GM18505 (cell line): Measurements from ENCODE around the gene KIF21B.
A peak's percentile ranks its signal among the peaks of the same experiment; 100 is the strongest.
"Not testable (repeated sequence)": the region's sequence is repeated elsewhere in the genome, so short reads cannot be mapped to it uniquely, and the experiment has no call there.

ENCODE experiments used
- ATAC-seq: cut with Tn5 transposase; IDR thresholded peaks from one replicate; pipeline ENCODE4 v1.9.1; 2021; ENCODE audit not compliant: unreplicated experiment
- POLR2A ChIP-seq: IDR thresholded peaks from 4 replicates; pipeline ENCODE4 v1.6.1; 2011; ENCODE audit warnings: borderline replicate concordance; ENCODE audit not compliant: insufficient read depth, insufficient read length; ENCODE audit errors: extremely low read depth

Gene KIF21B

DNA sequence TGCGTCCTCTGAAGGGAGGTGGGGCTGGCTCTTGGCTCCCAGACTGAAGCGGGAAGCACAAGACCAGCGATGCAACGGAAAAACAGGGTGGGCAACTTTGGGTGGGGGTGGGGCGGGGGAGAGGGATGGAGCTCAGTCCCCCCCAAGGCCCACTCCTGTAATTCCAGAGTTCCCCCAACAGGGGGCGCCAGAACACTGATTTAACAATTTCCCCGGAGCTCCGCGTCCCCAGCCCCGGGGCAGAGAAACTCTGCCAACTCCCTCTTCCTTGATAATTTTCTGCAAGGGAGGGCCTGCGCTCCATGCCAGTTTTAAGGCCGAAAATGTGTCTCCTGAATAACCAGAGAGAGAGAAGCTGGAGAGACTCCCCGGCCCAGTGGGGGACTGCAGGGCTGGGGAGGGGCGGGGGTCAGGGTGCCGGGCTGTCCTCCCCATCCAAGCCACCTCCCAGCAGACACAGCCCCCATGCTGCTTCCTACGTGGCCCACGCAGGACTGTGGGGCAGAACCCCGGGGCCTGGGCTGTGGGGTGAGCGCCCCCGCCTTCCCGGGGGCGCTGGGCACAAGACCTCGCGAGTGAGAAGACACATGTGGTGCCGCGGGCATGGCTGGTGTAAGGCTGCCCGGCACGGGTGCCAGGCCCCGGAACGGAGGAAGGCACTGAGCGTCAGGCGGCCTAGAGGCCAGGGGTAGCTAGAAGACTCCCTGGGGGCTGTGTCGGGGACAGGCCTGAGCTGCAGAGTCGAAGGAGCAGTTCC lies 51.4 kb downstream of the KIF21B start:
- ATAC-seq = no peak
- no peak for TF ChIP-seq POLR2A

DNA sequence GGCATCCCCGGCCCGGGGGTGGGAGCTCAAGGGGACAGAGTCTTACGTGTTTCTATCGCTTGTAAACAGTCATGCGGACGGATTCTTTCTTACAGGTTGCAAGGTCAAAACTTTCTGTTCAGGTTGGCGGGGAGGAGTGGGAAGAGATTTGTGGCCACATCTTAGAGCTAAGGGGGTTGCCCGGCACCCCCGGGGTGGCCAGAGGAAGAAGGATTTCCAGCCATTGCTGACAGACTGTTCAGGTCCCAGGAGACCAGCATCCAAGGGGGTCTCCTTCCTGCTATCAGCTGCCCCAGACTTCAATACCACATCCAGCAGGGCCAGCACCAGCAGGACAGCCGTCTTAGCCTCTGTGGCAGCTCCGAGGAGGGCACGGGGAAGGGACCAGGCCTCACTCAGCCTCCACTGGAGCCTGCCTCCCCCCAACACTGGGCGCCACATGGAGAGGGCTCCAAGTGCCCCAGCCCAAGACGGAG lies 52.0 kb downstream of the KIF21B start:
- no peak for ATAC-seq

DNA sequence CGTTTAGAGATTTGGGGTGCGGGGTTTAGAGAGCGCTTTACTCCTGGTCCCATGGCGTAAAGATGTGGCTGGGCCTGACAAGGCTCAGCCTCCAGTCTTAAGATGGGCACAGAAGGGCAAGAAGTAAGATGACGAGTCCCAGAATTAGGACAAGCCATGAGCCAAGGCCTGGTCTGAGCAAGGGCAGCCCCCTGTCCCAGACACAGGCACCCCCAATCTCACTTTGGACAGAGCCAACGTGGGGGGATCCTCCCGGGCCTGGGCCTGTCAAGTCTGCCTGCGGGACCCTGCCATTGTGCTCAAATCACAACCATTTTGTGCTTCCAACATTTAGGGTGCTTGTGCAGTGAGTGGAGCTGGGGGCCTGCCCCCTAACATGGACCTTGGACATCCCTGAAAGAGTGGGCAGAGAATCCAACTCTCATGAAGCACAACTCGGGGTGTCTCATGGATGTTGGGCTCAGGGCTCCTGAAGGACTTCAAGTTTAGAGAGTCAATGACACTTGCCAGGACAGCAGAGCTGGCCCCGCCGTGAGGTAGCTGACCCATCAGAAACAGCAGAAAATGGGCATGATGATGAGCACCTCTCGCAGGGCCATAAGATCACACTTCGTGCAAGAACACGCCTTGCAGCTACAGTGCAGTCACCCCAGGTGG lies 52.6 kb downstream of the KIF21B start:
- ATAC-seq = no peak
- TF ChIP-seq POLR2A = no peak

More for the DNA sequence above, 52.0 kb downstream of the KIF21B start:
- TF ChIP-seq POLR2A = no peak

DNA sequence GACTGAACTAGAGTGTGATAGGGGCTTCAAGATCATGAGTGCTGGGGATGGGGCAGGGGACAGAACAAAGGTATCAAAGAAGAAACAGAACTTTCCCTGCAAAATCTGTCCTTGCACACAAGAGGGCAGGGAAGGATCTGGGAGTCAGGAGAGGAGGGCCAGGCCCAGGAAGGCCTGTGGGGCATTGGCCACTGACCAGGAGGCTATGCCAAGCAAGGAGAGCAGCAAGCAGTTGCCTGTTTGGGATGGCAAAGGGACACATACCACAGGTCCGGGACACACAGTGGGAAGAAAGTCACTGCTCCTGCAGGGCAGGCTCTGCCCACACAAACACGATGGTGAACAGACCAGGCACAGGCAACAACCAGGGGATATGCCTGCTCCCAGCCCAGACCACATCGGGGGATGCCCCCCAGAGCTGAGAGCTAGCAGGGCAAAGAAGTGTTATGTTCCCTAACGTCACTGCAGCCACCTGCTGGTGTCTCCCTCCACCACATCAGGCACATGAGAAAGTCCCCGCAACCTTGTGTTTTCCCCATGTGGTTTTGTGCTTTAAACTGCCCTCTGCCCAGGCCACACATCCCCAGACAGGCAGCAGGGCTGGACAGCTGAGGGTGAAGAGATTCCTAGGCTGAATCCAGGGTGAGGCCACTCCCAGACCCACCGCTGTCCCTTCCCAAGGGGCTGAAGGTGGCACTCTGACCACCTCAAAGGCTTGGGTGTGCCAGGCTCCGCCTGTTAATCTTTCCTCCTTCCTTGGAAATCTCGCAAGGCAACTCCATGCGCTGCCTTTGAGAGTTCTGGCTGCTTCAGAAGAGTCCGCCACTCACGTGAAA lies 53.6 kb downstream of the KIF21B start:
- TF ChIP-seq POLR2A = no peak
- peak; percentile 60 for ATAC-seq

DNA sequence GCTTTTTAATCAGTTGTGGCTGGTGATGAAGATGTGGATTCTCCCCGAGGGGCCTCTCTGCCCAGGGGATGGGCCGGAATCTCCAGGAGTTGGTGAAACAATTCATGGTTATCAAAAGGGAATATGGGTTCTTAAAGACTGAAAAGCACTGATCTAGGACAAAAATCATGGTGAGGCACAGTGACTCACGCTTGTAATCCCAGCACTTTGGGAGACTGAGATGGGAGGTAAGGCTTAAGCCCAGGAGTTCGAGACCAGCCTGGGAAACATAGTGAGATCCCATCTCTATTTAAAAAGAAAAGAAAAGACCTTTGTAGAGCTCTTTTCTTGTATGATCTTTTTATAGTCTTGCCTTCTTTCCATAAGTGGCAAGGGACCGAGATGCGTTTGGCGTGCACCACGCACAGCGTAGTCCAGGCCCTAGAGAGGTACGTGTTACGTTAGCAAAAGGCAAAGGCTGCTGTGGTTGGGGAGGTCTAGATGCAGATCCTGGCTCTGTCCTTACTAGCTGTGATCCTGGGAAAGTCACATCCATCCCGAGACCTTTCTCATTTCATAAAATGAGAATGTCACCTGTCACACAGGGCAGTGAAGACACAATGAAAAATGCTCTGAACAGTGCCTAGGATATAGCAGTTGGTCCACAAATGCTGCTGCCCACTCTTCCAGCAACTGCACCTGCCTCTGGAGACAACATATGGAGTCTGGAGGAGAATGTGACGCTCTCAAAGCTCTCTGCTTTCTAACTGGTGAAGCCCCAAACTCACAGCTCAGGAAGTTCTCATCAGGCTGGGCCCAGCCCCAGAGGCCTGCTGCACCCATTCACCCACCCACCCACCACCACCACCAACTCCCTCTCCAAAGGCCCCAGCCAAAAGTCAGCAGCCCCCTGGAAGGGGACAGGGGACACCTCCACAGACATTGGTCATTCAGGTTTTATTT lies 54.8 kb downstream of the KIF21B start:
- ATAC-seq = no peak
- TF ChIP-seq POLR2A = no peak

DNA sequence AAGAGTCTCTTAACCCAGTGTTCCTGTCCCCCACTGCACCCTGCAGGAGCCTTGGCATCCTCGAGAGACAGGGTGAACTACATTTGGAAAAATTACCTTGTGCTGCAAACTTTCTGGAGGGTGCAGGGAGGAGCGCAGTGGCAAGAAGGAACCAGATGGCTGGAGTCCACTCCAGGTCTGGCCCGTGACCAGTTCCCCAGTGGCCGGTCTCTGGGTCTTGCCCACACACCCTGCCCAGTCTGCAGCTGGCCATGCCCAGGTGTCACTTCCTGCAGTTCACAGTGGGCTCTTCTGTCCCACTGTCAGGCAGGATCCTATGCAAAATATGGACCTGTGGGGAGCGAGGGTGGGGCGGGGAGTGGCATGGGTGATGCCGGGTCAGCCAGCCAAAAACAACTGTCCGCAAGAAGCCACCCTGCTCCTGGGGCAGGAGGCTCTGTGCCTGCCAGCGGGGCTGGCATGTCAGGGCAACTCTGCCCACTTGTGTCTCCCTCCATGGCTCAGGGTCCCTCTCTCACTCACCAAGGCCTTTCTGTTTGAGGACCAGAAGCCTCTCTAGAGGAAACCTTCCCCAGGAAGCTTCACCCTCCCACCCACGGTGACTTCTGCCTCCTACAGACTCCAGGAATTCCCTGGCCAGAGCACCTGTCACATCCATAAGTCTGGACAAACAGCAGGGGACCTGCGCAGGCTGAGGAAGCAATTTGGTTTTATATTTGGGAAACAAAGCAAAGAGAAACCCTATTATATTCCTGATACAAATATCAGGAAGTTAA lies 55.6 kb downstream of the KIF21B start:
- ATAC-seq = no peak
- no peak for TF ChIP-seq POLR2A

DNA sequence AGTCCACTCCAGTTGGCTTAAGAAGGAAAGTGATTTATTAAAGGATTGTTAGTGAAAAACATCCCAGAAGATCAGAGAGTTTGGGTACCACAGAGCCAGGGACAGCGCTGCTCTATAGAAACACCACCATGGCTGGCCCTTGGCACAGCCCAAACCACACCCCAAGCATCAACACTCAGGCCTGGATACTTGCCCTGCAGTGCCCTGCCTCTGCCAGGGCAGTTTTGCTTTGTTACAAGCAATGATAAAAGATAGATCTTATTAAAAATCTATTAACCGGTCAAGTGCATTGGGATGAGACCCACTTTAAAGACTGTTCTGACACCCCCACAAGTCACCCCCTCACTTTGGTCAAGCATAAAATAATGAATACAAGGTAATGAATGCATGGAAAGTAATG lies 56.6 kb downstream of the KIF21B start:
- no peak for ATAC-seq

DNA sequence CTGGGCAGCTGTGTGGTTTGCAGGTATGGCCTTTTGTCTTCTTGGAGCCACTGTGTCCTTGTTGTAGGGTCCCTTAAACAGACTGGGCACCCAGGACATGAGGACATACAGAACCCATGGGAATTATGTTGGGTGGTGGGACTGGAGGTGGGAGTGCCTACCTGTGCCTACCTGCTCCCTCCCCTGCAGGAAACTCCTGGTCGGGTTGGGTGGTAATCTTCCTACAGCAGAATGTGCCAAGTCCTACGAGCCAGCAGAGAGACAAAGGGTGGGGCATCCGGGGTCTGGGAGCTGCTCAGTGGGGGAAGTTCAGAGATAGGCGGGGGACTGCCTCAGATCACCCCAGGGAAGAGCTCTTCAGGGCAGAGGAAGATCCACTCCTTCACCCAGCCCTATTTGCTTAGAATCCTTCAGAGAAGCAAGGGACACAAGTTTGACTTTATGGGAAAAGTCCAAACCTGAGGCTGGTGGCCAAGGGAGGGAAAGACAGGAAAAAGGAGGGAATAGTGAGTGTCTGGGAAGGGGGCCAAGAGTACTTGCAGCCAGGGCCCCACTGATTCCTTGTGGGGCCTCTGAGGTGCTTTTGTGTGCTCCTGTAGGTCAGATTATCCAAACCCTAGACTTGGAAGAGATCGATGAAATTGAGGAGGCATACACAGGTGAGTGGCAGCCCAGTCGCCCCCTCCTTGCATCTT lies 58.3 kb downstream of the KIF21B start:
- TF ChIP-seq POLR2A = no peak
- no peak for ATAC-seq

More for the DNA sequence above, 56.6 kb downstream of the KIF21B start:
- no peak for TF ChIP-seq POLR2A

DNA sequence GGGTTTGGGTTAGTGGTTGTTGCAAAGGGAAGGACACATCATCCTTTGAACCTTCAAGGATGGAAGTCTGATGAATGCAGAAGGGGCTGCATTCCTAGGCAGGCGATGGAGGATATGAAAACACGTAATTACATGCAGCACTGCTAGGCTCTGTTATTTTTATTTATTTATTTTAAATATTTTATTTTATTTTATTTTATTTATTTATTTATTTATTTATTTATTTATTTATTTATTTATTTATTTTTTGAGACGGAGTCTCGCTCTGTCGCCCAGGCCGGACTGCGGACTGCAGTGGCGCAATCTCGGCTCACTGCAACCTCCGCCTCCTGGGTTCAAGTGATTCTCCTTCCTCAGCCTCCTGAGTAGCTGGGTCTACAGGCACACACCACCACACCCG lies 59.6 kb downstream of the KIF21B start:
- not testable (repeated sequence) for ATAC-seq

DNA sequence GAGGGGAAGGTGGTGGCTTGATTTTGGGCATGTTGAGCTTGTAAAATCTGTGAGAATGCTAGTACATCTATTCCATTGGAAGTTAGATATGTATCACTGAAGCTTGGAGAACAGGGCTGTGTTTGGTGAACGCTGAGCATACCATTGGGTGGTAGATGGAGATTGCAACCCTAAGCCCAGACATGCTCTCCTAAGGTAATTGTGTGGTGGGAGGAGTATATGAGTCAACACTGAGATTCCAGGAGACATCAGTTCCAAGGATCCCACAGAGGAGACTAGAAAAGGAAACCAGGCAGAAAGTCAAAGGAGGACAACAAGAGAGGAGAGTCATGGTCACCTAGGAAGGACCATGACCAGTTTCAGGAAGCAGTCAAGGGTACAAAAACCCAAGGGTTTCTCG lies 60.4 kb downstream of the KIF21B start:
- ATAC-seq = no peak
- TF ChIP-seq POLR2A = no peak

DNA sequence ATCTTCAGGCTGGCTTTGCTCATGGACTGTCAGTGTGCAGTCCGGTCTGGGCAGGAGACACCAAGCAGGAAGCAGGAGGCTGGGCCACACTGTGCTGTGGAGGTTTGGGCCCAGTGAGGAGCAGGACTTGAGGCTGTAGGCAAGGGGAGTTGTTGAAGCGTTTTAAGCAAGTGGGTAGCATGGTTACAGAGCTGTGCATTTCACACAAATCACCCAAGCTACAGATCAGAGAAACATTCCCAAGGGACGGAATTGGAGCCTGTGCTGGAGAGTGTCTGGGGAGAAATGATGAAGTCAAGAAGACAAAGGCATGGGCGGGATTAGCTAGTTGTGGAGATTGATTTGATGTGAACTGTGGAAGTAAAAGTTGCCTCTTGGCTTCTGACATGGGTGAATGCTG lies 60.9 kb downstream of the KIF21B start:
- no peak for ATAC-seq
- no peak for TF ChIP-seq POLR2A

DNA sequence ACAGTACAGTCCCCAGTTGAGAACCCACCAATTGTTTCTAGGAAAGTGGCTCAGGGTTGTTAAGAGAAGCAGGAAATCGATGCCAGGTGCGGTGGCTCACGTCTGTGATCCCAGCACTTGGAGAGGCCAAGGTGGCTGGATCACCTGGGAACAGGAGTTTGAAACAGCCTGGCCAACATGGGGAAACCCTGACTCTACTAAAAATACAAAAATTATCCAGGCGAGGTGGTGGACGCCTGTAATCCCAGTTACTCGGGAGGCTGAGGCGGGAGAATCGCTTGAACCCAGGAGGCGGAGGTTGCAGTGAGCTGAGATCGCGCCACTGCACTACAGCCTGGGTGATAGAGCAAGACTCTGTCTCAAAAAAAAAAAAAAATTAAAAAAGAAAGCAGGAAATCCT lies 61.4 kb downstream of the KIF21B start:
- ATAC-seq = not testable (repeated sequence)

DNA sequence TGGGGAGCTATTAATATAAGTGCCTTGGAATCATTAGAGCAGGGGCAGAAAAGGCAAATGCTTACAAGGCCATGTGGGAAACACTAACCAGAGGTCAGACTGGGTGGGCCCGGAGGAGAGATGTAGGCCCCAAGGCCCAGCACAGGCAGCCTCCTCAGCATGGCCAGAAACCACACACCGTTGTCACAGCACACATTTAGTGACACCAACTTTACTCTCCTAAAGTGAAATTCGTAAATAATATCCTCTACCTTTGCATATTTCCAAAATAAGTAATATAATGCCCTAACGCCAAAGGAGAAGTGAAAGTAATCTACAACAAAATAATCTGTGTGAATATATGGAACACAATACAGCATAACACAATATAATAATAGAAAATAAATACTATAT lies 62.6 kb downstream of the KIF21B start:
- ATAC-seq = no peak
- no peak for TF ChIP-seq POLR2A
